ENCODE results near the gene OTX1.
"Not testable (repeated sequence)": the region's sequence is repeated elsewhere in the genome, so short reads cannot be mapped to it uniquely, and the experiment has no call there.

The OTX1 gene

DNA sequence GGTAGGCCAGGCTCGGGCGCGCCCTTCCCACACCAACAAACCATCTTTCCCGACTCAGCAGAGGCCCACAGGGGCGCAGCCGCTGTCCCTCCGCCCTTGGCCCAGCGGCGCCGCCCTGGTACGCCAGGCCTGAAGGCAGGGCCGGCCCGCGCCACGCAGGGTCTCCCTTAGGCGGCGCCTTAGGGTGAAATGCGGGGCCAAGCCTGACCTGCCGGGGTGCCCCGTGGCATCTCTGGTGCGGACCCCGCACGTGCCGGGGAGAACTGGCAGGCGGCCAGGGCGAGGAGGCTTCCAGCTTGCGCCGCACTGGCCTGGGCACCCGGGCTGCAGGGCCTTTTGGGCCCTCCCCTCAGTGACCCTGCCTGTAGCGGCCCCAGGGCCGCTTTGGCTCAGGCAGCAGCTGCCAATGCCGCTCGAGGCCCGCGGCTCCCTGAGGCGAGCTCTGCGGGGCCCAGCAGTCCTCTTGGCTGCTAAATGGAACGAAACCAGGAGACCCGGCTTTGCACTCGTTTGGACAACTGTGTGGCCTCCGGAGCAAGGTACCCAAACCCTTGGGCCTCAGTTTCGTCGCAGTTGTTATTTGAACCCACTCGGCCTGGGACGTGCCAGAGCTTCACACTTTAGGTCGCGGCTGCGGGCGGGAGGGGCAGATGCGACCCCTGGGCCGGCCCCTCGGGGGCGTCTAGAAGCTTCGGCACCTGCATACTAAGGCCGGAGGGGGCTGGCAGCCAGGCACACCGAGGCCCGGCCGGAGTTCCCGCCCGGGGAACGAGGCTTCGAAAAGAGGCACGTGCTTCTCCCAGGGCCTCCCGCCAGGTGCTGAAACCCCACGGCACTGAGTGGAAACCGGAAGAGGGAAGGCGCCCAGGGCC lies 8.5 kb downstream of the OTX1 start:
- no peak for DNase-seq (ENCODE audit: low read depth in 2 of 2)

DNA sequence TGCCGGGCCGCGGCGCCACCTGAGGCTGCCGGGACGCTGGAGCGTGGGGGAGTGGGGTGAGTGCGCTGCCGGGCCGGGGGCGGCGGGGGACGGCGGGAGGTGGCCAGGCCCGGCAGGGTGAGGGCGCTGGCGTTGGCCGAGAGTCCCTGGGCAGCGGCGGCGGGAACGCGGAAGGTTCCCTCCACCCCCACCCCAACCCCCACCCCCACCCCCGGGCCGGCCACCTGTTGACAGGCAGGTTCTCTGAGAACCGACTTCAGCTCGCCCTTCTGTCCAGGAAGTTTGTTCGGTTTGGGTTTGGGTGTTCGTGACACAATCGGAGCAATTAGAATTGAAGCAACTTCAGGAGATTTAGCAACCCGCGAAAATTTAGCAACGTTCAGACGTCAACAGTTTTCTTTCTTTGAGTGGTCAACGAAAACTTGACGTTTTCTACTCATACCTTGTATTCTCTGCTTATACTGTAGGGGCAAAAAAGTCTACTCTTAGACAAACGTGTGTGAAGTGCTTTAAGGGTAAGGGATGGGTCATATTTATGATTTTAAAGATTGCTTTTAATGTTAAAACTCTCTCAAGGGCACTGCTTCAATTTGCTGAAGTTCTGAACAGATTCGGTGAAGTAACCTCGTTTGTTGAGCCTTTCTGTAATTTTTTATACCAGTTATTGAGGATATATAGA lies 9.3 kb downstream of the OTX1 start:
- no peak for DNase-seq (ENCODE audit: low read depth in 2 of 2)

DNA sequence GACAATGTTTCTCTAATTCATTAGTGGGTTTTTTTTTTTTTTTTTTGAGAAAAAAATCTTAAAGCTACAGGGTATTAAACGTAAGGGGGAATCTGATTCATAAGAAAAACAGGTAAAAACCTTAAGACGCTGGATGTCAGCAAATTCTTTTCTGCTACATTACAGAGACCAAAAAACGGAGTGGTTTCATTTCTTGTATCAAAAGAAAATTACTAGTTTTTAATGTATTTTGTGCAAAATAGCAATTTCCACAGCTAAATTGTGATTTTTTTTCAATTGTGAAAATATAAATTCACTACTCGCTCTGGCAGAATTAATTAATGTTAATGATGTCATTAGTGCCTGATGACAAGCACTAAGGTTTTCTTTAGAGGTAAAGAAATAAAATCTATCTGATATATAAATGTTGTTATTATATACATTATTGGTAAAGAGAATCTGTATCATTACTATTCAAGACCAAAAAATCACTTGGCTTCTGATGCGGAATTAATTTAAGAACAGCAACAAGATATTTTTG lies 9.9 kb downstream of the OTX1 start:
- DNase-seq (ENCODE audit: low read depth in 2 of 2): no peak

DNA sequence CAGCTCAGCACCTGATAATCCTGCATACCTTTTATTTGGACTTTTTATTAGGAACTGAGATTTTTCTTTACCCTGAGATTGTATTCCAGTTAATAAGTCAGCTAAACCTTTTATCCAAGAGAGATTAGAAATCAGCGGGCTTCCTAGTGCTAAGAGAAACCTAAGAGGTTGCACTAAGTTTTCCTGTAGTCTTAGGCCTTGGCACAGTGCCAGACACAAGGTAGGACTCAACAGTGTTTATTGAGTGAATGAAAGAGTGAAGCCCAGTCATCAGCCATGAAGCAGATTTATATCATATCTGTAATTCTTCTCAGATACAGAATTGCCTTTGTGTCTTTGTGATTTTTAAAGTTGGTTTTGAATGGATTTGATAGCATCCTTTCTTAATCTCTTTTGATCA lies 13.6 kb downstream of the OTX1 start:
- no peak for DNase-seq (ENCODE audit: low read depth in 2 of 2)

DNA sequence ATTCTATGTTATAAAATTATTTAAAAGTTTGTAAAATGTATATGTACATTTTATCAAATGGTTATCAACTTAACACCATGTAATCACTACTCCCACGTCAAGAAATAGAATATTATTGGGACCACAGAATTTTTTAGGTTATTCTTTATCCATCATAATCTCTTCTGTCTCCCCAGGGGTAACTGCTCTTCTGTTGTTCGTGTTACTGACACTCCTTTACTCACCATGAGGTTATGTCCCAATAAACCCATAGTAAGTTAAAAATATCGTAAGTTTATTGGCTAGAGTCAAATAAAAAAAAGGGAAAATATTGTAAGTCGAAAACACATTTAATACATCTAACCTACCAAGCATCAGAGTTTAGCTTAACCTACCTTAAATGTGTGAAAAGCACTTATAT lies 14.0 kb downstream of the OTX1 start:
- no peak for DNase-seq (ENCODE audit: low read depth in 2 of 2)

DNA sequence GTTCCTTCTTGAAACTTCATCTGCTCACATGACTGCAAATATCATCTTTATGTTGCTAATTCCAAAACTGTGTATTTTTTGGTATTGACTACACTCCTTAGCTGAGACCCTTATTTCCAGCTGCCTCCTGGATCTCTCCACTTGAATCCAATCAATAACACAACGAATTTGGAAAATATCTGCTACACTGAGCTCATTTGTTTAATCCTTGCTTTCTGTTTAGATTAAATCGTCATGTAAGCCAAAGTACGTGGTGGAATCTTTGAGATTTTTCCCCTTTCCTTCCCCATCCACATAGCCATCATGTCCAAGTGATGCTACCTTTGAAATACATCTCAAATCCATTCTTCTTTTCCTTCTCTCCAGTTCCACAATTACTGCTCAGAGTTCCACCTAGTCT lies 15.6 kb downstream of the OTX1 start:
- DNase-seq (ENCODE audit: low read depth in 2 of 2): no peak

DNA sequence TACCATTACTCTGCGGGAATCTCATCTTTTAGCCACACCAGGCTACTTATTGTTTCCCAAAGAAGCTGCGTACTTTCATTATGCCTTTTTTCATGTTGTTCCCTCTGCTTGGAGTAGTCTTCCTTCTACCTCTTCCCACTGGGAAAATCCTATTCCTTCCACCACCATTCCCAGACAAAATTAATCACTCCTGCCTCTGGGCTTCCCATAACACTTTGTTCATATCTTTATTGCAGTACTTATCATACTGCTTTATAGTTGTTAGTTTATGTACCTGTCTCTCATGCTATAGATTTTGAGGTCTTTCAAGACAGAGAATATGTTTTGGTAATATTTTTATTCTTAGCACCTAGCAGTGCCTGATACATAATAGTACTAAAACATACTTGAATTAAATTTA lies 16.2 kb downstream of the OTX1 start:
- no peak for DNase-seq (ENCODE audit: low read depth in 2 of 2)

DNA sequence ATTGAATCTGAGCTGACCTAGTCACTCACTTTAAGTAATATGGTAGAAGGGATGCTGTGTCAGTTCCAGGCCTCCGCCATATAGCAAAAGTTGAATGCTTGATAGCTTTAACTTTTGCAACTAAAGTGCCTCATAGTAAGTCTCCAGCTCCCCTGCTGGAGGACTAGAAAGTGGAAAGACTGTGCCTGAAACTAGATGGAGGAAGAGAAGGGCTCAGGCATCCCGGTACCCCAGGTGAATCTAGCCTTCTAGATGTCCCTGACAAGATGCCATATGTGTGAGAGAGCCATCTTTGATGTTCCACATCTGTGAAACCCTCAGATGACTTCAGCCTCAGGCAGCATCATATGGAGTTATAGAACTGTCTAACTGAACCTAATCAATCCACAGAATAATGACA lies 21.0 kb downstream of the OTX1 start:
- no peak for DNase-seq (ENCODE audit: low read depth in 2 of 2)

DNA sequence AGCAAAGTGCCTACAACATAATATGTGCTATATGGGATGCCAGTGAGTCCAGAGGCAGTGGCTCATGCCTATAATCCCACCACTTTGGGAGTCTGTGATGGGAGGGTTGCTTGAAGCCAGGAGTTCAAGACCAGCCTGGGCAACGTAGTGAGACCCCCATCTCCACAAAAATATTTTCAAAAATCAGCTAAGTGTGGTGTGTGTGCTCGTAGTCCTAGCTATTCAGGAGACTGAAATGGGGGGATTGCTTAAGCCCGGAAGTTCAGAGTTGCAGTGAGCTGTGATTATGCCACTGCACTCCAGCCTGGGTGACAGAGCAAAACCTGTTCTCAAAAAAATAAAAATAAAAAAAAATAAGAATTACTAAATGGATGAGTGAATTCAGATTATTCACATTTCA lies 23.4 kb downstream of the OTX1 start:
- no peak for DNase-seq (ENCODE audit: low read depth in 2 of 2)

DNA sequence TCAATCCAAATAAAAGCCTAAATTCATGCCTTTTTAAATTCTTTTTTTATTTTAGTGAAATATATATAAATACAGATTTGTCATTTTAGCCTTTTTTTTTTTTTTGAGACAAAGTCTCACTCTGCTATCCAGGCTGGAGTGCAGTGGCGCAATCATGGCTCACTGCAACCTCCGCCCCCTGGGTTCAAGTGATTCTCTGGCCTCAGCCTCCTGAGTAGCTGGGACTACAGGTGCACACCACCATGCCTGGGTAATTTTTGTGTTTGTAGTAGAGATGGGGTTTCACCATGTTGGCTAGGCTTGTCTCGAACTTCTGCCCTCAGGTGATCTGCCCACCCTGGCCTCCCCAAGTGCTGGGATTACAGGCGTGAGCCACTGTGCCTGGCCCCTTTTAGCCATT lies 23.8 kb downstream of the OTX1 start:
- DNase-seq (ENCODE audit: low read depth in 2 of 2): not testable (repeated sequence)

DNA sequence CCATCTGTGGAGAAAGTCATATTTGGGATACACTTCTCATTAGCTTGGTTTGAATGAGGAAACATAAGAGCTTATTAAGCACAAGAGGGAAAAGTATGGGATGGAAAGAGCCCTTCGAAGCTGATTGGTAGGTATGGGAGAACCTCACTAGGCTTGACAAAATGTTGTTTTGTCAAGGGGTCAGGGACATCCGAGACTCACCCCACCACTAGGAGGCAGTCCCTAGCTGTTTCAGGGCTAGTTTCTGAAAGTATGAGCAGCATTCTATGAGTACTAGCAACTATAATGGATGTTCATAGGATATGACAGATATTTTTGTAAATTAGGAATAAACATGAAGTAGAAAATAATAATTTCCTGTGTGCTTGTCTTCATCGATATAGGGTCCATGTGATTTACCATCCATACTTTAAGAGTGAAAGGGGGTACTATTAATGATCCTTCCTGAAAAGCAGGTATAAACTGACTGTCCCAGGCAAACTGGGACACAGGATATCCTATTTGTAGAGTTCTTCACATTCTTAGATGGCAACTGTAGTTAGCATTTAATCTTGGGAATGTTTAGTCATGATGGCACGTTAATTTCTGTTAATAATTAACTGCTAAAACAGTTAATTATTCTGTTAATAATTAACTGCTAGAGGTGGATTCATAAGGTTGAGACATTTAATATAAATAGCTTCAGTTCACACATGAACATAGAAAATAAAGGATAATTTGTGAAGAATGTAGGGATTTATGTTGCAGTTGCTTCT lies 28.4 kb downstream of the OTX1 start:
- no peak for DNase-seq (ENCODE audit: low read depth in 2 of 2)

DNA sequence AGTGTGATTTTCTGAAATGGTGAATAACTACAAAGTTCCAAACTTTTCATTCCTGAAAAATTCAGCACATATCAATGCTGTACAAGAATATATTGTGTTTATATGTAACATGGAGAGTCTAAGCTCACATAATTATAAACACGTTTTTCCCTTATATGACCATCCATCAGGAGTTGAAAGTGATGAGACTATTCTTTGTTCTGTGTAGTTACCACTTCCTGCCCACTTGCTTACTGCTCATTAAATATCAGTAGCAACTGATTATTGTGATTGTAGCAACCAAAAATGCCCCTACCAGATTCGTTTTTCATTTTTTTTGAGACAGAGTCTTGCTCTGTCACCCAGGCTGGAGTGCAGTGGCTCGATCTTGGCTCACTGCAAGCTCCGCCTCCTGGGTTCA lies 30.8 kb downstream of the OTX1 start:
- DNase-seq (ENCODE audit: low read depth in 2 of 2): no peak

DNA sequence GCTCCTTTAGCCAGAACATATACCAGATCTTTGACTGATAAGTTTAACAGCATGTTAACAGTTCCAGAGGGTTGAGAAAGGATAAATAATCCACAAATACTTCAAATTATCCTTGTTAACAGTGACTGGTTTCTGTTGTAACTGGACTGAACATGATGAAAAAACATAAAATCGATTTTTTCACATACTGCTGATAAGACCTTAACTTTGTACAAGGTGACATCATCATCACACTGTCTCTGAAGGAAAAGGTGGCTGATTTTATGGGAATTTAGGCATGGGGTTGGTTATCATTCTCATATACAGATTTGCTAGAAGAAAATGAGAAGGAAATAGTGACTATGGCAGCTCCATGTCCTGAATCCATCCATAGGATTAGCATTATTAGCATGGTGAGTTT lies 36.1 kb downstream of the OTX1 start:
- no peak for DNase-seq (ENCODE audit: low read depth in 2 of 2)

DNA sequence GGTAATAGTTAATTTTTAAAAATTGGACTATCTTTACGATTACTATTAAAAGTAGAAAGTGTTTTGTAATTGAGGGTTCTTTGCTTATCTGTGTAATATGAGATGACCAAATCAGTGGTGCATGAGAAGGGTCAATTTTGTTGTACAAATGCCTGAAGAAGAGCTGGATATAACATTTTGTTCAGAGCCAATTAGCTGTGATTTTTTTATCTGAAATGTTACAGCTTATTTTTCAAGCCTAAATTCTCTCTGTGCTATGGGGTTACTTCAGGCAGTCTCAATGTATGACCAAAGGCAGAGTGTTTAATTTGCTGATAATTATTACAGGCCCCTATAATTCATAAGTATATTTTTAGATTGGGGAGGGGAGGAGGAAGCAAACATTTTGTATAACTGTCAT lies 41.8 kb downstream of the OTX1 start:
- DNase-seq (ENCODE audit: low read depth in 2 of 2): no peak

DNA sequence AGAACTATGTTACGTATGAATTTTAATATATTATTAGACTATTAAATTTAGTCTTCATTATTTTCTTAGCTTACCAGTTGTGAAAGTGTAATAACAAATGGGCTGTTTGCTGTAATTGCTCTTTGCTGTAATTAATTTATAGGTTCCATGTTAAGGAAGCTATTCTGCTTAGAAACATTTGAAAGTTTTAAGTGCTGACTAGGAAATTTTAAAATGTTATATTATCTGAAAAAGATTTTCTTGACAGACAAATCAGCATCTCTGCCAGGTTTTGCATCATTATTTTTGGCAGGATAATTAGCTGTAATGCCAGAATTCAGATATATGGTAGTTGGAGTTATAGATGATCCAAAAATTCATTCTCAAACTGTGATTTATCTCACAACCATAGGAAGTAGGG lies 42.2 kb downstream of the OTX1 start:
- DNase-seq (ENCODE audit: low read depth in 2 of 2): no peak

DNA sequence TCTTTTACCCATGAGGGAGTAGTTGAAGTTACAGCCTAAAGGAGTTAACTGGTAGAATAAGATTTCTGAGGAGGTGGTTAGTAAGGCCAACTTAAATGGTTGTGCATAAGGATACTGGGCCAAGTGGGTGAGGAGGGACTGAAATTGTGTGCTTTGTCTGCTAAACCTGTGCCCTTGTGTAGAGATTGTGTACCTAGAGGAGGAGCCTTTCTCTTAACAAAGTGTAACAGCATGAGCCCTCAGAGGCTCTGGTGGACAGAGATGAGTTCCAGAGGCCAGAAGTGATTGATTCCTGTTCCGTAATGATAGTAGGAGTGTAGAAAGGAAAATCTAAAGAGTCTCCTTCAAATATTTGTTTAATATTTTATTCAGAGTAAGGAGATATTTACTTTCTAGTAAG lies 42.9 kb downstream of the OTX1 start:
- no peak for DNase-seq (ENCODE audit: low read depth in 2 of 2)

DNA sequence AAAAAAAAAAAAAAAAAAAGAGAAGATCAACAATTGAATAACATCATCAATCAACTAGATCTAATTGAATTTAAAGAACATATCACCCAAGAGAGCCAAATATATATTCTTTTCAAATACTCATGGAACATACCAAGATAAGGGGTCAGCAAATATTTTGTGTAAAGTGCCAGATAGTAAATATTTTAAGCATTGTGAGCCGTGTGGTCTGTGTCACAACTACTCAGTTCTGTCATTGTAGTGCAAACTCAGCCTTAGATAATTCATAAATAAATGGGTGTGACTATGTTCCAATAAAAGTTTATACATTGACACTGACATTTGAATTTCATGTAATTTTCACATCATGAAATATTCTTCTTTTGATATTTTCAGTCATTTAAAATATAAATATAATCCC lies 45.9 kb downstream of the OTX1 start:
- no peak for DNase-seq (ENCODE audit: low read depth in 2 of 2)

DNA sequence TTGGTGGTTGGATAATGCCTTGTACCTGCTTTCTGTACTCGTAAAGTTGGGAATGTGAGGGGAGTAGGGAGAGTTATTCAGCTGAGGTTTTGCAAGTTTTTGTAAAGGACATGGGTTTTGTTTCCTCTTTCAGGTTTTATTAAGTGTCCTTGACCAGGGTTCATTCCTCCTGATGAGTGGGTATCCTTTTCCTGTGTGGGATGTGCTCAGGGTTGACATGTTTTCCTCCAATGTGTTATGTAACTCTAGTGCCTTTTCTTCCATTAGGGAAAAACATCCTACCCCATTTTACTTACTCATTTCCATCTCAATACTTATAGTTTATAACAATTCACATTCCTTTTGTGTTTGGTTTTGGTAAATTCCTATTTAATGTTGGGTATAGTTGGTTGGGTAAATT lies 48.4 kb downstream of the OTX1 start:
- DNase-seq (ENCODE audit: low read depth in 2 of 2): no peak

DNA sequence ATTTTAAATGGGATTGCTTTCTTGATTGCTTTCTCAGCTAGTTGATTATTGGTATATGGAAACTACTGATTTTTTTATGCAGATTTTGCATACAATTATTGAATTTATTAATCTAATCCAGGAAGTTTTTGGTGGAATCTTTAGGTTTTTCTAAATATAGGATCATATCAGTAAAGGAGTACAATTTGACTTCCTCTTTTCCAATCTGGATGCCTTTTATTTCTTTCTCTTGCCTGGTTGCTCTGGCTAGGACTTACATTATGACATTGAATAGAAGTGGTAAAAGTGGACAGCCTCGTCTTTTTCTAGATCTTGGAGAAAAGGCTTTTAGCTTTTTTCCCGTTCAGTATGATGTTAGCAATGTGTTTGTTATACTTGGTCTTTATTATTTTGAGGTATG lies 51.3 kb downstream of the OTX1 start:
- no peak for DNase-seq (ENCODE audit: low read depth in 2 of 2)

DNA sequence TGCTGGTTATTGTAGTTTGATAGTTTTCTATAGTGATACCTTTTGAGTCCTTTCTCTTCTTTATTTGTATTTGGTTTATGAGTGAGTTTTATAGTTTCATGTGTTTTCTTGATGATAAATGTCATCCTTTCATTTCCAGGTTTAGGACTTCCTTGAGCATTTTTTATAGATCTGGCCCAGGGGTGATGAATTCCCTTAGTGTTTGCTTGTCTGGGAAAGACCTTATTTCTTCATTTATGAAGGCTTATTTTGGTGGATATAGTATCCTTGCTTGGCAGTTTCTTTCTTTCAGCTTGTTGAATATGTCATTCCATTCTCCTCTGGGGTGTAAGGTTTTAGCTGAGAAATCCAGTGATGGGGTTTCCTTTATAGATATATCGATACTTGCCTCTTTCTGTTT lies 53.9 kb downstream of the OTX1 start:
- no peak for DNase-seq (ENCODE audit: low read depth in 2 of 2)
